22Rv1 (cell line): ENCODE results near the gene VPS13D.

Source experiments
- CTCF ChIP-seq: fragments of 450-650 bp; IDR thresholded peaks from 2 replicates; pipeline ENCODE4 v1.5.1; 2017; ENCODE audit warnings: mild to moderate bottlenecking
- ZFX ChIP-seq: fragments of 450-650 bp; IDR thresholded peaks from 2 replicates; pipeline ENCODE4 v1.6.1; 2017; ENCODE audit warnings: antibody characterized with exemption, borderline replicate concordance

- no peak for TF ChIP-seq CTCF
- no peak for TF ChIP-seq ZFX
These were observed 49.2 kb downstream of the VPS13D start for GRCh38 chr1:12279003-12279402.
